Measurements from ENCODE around the gene BCL6B.
"Not testable (repeated sequence)": the region's sequence is repeated elsewhere in the genome, so short reads cannot be mapped to it uniquely, and the experiment has no call there.

BCL6B gene

GRCh38 chr17:7034955-7035590 lies 12.2 kb downstream of the BCL6B start:
- DNase-seq: no peak

DNA sequence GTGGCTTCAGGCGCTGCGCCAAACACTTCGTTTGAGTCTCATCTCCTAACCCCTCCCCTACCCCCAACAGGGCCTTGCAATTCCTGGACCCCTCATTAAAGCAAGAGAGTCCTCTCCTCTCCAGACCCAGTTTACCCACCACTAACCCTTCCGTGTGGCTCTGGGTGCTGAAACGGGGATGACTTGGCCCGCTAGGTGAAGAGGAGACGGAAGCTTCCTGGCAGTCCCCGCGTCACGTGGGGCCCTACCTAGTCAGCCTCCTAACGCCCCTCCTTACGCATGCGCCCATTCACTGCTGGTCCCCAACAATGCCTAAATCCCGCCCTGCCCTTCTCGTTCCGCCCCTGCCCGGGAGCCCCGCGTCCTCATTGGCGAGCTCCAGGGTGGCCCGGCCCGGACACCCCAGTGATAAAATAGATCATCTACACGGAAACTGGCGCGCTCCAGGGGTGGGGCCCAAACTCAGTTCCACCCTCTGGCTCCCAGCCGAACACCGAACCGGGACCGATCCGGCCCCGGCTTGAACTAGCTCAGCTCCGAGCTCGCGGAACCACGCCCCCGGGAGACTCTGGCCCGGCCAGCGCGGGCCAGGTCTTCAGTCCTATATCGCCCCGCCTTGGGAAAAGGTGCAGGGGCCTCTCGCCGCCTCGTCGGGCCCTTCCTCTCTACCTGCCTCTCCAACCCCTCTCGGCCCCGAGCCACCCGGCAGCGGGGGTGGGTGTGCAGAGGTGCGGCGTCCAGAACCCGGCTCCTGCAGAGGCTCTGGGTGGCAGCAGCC lies 12.9 kb downstream of the BCL6B start, which contains the start of gene SLC16A13:
Gene SLC16A13 (plus strand): TSS at position 425 of the 778 bp plus-strand sequence. CDS start 368 bp downstream, outside the sequence.
- DNase-seq: peak; percentile 86

DNA sequence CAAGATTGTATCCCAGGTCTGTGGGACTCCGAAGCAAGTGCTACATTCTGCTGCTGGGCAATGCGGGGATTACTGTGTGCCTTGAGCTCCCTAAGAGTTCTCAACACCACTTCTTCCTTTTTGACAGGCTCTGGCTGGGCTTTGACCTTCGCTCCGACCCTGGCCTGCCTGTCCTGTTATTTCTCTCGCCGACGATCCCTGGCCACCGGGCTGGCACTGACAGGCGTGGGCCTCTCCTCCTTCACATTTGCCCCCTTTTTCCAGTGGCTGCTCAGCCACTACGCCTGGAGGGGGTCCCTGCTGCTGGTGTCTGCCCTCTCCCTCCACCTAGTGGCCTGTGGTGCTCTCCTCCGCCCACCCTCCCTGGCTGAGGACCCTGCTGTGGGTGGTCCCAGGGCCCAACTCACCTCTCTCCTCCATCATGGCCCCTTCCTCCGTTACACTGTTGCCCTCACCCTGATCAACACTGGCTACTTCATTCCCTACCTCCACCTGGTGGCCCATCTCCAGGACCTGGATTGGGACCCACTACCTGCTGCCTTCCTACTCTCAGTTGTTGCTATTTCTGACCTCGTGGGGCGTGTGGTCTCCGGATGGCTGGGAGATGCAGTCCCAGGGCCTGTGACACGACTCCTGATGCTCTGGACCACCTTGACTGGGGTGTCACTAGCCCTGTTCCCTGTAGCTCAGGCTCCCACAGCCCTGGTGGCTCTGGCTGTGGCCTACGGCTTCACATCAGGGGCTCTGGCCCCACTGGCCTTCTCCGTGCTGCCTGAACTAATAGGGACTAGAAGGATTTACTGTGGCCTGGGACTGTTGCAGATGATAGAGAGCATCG lies 15.4 kb downstream of the BCL6B start:
- no peak for DNase-seq

DNA sequence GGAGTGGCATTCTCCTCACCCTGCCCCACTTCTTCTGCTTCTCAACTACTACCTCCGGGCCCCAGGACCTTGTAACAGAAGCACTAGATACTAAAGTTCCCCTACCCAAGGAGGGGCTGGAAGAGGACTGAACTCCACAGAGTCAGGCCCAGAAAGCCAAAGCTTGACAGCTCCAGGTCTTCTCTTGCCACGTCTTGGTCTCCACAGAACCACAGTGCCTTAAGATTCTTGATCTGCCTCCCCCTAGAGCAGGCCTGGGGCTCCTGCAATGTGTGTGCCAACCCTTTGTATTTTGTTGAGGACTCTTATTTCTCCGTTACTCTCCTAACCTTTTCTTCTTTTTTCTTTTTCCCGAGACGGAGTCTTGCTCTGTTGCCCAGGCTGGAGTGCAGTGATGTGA lies 17.0 kb downstream of the BCL6B start:
- DNase-seq: no peak

DNA sequence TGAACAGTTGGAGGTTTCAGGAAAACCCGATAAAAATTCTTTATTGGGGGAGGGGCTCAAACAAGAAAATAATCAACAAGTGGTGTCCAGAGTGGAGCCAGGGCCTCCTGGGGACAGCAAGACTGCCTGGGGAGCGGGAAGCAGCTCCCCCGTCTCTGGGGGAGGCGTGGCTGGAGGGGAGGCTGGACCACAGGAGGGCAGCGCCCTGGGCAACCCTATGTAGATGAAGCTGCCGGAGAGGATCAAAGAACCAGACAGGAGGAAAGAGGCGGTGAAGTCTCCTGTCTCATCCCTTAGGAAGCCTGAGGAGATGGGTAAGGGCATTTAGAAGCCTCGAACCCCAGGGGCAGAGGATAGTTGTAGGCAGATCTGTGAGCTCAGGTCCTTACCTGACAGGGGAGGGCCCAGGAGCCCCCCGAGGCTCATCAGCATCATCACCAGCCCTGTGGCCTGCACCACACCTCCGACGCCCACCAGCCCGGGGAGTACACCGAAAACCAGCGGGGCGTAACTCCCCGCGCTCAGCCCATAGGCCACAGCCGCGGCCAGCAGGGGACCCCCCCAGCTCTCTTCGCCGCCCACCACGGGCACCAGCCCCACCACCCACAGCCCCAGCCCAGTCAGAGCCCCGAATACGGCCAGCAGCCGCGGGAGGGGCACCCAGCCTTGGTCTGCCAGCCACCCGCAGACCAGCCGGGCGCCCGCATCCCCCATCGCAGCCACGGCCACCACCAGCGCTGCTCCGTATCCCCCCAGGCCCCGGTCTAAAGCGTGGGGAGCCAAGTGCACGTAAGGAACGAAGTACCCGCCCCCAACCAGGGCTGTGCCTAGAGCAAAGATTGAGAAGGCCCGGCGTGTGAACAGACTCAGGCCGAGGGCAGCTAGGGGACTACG lies 19.0 kb downstream of the BCL6B start:
- DNase-seq: no peak

DNA sequence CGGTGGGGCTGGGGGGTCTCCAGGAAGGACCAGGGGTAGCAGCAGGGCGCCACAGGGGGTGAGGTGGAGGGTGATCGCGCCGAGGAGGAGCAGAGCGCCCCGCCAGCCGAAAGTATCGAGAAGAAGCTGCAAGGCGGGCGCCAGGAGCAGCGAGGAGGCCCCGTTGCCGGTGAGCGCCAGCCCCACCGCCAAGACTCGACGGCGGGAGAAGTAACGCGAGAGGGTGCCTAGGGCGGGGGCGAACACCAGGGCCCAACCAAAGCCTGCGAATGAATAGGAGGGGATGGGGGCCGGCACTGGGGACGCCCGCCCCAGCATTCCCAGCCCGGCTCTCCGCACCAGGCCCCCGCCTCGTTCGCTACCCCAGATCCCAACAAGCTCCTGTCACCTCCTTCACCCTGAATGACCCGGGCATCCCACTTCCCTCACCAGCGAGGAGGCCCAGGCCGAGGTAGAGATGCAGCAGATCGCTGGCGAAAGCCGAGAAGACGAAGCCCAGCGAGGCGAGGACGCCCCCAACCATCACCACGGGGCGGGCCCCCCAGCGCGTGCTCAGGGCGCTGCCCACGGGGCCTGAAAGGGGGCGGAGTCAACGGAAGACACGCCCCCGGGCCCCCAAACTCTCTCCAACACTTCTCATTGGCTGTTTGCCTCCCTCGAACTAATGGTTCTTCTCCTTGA lies 19.8 kb downstream of the BCL6B start:
- DNase-seq: no peak

DNA sequence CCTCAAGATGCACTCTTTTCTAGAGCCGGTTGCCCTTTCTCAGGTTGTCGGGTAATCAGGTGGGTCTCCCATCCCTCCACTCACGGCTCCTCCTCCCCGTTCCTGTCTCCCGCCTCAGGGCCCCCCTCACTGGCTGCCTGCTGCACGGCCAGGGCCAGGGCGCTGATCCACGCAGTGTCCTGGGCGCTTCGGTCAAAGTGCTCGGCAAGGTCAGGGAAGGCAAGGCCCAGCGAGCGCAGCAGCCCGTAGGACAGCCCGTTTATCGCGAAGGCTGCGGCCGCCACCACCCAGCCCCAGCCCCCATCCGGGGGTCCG lies 20.3 kb downstream of the BCL6B start:
- no peak for DNase-seq

DNA sequence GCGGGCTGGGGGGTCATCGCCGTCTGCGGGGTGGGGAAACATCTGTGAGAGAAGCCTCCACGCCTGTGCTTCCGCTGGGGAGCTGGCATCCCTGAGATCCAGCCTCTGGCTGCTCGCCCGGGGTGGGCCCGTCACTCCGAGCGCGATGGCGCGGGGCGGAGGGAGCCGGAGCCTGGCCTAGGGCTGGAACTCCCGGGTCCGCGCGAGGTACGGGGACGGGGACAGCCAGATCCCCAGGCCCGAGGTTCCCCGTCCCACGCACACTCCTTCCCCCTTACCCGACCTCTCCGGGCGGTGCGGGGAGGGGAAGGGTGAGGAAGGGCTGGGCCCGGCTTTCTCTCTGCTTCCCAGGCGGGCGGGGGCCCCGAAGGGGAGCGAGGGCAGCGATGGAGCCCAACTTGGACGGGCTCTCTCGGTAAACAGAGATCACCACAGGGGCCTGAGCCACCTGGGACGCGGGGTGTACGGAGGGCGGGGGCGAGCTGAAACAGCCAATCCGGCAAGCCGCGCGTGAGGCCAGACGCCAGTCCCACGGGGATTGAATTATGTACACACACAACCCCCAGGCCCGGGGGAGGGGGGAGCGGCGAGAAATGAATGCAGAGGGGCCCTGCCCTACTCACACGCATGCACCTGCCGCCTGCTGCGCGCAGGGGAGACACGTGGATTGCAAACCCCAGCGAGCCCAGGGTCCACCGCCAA lies 20.8 kb downstream of the BCL6B start, which contains the start of gene SLC16A11:
Gene SLC16A11 (minus strand): TSS at position 596 of the 702 bp plus-strand sequence. CDS start 579 bp downstream, at position 17.
- no peak for DNase-seq

- peak; percentile 59 for DNase-seq
Observed at GRCh38 chr17:7045492-7046126, 22.8 kb downstream of the BCL6B start.

DNA sequence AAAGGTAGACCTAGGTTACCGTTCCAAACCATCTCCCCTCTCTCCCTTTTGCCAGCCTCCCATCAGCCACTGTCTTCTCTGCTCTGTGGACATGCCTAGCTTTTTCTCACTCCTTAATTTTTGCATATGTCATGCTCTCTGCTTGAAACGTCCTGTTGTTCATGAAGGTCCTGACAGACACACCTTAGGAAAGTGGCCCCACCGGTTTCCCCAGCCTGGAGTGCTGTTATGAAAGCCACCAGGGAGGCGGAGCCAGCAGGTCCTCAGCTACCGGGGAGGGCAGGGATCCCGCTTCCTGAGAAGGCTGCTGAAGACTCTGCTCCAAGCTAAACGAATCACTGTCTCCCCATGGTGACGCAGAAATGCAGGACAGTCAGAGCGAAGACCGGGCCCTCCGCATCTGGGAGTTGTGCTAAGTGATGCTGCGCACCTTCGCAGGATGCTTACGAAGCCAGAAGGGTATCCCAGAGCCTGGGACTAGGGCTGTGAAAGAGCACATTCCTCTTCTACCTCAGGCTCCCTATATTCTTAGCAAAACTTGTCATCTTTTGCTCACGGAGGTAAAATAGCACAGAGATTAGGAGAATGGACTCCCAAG lies 23.4 kb downstream of the BCL6B start:
- DNase-seq: no peak

GRCh38 chr17:7046725-7047397 lies 24.0 kb downstream of the BCL6B start:
- DNase-seq: not testable (repeated sequence)

- no peak for DNase-seq
Observed at GRCh38 chr17:7047566-7047965, 24.7 kb downstream of the BCL6B start.

GRCh38 chr17:7048968-7049367 lies 26.1 kb downstream of the BCL6B start:
- DNase-seq: no peak

DNA sequence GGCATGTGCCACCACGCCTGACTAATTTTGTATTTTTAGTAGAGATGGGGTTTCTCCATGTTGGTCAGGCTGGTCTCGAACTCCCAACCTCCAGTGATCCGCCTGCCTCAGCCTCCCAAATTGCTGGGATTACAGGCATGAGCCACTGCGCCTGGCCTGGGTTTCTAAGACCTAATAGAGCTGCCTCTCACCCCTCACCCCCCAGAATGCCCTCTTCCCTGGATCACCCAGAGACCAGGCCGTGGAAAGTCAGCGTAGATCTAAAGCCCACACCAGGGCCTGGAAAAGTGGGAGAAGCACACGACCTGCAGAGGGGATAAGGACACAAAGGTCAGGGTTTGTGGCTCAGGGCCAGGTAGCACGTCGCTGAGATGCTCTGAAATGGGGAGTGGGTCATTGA lies 27.7 kb downstream of the BCL6B start:
- DNase-seq: not testable (repeated sequence)

- DNase-seq: peak; percentile 49
Observed at GRCh38 chr17:7056386-7056785, 33.5 kb downstream of the BCL6B start.

- no peak for DNase-seq
Observed at GRCh38 chr17:7058831-7059447, 36.1 kb downstream of the BCL6B start.

GRCh38 chr17:7060165-7060891 lies 37.5 kb downstream of the BCL6B start:
- peak; percentile 78 for DNase-seq

DNA sequence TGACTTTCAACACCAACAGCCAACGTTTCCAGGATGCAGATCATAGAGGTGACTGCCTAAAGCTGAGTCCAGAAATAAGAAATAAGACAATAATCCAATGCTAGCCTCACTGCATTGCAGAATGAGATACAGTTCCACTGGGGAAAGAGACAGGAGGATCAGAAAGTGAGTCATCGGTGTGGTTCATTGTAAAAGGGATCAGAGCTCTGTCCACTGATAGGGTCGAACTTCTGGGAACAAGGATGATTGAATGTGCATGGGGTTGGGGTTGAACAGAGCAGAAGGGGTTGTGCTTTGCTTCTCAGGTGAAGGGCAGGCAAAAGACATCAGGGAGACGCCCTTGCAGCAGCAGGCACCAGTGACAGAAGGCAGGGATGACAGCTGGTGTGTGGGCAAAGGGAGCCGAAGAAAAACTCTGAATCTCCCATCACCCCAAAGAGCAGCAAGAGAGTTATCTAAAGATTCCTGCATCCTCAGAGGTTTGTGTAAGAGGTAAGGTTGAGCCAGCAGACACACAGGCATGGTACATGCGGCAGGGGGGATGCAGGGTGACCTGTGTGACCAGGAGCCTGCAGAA lies 40.8 kb downstream of the BCL6B start:
- DNase-seq: no peak

Data from HCEC 1CT (cell line).